GM12878 (cell line): ENCODE measurements around the gene UGT1A7.

Experiments used
- CEBPB ChIP-seq, 2 experiments: fragments of 150-350 bp in 1 of 2; IDR thresholded peaks; 2 replicates each; pipeline ENCODE4 v1.6.1; 2012 to 2014; ENCODE audit warnings: low read depth in 2 of 2, low read length in 2 of 2, borderline replicate concordance in 1 of 2, inconsistent platforms in 1 of 2
- CTCF ChIP-seq, 3 experiments: IDR thresholded peaks in 2 of 3; conservative IDR thresholded peaks in 1 of 3; 2 replicates each; pipeline ENCODE4 v1.5.1; 2011; ENCODE audit warnings: low read depth in 3 of 3, low read length in 3 of 3, mild to moderate bottlenecking in 3 of 3, control low read depth in 2 of 3, moderate library complexity in 2 of 3, inconsistent platforms in 1 of 3, mixed read lengths in 1 of 3; ENCODE audit not compliant: control insufficient read depth in 2 of 3, insufficient read depth in 1 of 3; ENCODE audit errors: extremely low read depth in 1 of 3
- EGR1 ChIP-seq, 2 experiments: IDR thresholded peaks; 1 replicate in 1 of 2; 2 replicates in 1 of 2; pipeline ENCODE4 v1.6.1; 2011 to 2012; ENCODE audit warnings: low read depth in 2 of 2, low read length in 2 of 2, borderline replicate concordance in 1 of 2, mild to moderate bottlenecking in 1 of 2, moderate library complexity in 1 of 2
- KAT2A ChIP-seq: conservative IDR thresholded peaks from 2 replicates; pipeline ENCODE4 v1.6.1; 2011; ENCODE audit warnings: low read depth, low read length; ENCODE audit not compliant: control insufficient read depth
- MAX ChIP-seq: IDR thresholded peaks from 2 replicates; pipeline ENCODE4 v1.6.1; 2012; ENCODE audit warnings: low read depth, low read length, improper control_type of control experiment
- PAX5 ChIP-seq: IDR thresholded peaks from 2 replicates; pipeline ENCODE4 v1.6.1; 2011; ENCODE audit warnings: low read depth, low read length, borderline replicate concordance
- SMC3 ChIP-seq: IDR thresholded peaks from 2 replicates; pipeline ENCODE4 v1.6.1; 2011; ENCODE audit warnings: low read length, improper control_type of control experiment, borderline replicate concordance
- TAF1 ChIP-seq: IDR thresholded peaks from 2 replicates; pipeline ENCODE4 v1.6.1; 2011; ENCODE audit warnings: mild to moderate bottlenecking, low read depth, low read length, borderline replicate concordance
- ZNF274 ChIP-seq: IDR thresholded peaks from one replicate; pipeline ENCODE4 v1.8.0; 2011; ENCODE audit not compliant: insufficient read length, insufficient read depth

GRCh38 chr2:233768076-233768475 is 86.4 kb downstream of the UGT1A7 start:
- no peak for TF ChIP-seq MAX
- TF ChIP-seq CTCF (IDR thresholded peaks at IDR 0.05 in 2 of 3, conservative IDR thresholded peaks at IDR 0.05 in 1 of 3; ENCODE audit: control insufficient read depth in 2 of 3, extremely low read depth in 1 of 3, insufficient read depth in 1 of 3, low read depth in 3 of 3, low read length in 3 of 3) = no peak
- no peak for TF ChIP-seq KAT2A
- no peak for TF ChIP-seq EGR1 (IDR thresholded peaks at IDR 0.05; ENCODE audit: borderline replicate concordance in 1 of 2, low read depth in 2 of 2, low read length in 2 of 2)
- TF ChIP-seq PAX5 = no peak
- TF ChIP-seq ZNF274 = no peak
- no peak for TF ChIP-seq SMC3
- no peak for TF ChIP-seq TAF1
- no peak for TF ChIP-seq CEBPB (IDR thresholded peaks at IDR 0.05; ENCODE audit: borderline replicate concordance in 1 of 2, low read depth in 2 of 2, low read length in 2 of 2)
